Kidney capillary endothelial cell (primary cell): ENCODE measurements around the gene TTC28.
"Not testable (repeated sequence)": the region's sequence is repeated elsewhere in the genome, so short reads cannot be mapped to it uniquely, and the experiment has no call there.

ENCODE experiments used
- DNase-seq: peaks from one replicate; pipeline ENCODE4 v3.0.0-alpha.2; 2018; ENCODE audit warnings: low spot score

TTC28 gene

DNA sequence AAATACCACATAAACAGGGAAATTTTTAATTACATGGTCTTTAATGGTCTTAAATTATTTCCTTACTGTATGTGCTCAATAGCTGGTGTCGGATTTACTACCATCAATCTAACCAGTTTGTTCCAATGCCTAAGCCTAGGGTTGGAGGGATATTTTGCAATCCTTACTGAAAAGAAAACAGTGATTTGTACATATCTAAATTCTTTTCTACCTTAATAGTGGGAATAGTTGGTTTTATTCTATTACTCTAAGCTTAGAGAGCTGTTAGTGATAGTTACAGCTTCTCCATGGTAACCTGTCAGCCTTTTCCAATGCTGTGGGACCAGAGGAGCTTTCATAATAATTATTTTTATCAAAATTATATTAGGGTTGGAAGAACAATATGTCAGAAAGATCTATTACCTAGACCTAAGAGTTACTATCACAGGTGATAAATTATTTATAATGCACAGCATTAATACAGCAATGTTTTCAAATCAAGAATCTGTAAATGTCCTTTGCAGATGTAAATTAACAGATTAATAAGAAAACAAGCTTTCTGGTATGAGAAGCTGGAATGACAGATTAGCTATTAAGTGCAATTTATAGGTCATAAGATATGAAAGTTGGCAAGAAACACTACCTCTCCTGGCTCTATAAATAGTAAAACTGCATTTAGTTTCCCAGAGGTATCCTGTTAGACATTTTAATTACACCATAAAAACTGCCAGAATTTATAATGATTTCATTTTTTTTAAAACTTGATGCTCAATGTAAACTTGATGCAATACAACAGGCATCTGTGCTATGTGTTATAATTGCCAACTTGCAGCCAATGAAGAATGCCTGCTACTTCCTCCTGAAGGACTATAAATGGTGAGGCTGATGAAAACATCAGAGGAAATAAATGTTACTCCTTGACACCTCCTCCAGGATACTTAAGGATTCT is 498.6 kb downstream of the TTC28 start:
- DNase-seq, result no peak

DNA sequence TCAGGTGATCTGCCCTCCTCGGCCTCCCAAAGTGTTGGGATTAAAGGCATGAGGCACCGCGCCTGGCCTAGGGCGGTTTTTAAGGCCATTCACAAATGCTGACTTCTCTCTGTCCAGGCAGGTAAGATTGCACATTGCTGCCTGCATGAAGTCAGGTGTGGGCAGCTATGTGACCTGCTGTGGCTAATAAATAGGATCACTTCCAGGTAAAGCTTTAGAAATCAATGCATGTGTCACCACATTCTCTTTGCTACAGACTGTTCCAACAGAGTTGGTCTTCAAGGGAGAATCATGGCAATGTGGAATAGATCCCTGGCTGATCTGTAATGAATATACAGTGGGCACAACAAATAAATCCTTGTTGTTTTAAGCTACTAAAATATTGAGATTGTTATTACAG is 500.2 kb downstream of the TTC28 start:
- DNase-seq, result no peak

DNA sequence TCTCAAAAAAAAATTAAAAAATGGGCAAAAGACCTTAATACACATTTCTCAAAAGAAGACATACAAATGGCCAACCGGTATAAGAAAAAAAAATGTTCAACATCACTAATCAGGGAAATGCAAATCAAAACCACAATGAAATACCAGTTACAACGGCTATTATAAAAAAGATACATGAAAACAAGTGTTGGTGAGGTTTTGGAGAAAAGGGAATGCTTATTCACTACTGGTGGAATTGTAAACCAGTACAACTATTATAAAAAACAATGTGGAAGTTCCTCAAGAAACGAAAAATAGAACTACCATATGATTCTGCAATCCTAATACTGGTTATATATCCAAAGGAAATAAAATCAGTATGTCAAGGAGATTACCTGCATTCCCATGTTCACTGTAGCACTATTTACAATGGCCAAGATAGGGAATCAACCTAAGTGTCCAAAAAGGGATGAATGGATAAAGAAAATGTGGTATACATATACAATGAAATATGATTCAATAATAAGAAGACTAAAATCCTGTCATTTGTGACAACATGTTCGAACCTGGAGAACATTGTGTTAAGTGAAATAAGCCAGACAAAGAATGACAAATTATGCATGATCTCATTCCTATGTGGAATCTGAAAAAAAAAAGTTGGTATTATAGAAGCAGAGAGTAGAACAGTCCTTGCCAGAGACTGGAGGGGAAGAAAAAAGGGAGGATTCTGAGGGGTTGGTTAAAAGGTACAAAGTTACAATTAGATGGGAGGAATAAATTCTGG is 503.7 kb downstream of the TTC28 start:
- no peak for DNase-seq

DNA sequence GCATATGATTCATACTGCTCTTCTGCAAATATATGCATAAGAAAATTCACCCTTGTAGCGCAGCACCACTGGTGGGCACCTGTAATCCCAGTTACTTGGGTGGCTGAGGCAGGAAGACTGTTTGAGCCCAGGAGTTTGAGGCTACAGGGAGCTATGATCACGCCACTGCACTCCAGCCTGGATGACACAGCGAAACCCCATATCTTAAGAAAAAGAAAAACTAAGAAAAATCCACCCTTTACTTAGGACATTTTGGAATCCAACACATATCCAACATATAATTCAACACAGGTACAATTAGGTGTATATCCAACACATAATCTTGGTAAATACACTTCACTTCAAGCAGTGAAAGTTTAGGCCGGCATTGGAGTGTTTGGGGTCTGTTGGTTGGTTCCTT is 505.1 kb downstream of the TTC28 start:
- DNase-seq, result no peak

DNA sequence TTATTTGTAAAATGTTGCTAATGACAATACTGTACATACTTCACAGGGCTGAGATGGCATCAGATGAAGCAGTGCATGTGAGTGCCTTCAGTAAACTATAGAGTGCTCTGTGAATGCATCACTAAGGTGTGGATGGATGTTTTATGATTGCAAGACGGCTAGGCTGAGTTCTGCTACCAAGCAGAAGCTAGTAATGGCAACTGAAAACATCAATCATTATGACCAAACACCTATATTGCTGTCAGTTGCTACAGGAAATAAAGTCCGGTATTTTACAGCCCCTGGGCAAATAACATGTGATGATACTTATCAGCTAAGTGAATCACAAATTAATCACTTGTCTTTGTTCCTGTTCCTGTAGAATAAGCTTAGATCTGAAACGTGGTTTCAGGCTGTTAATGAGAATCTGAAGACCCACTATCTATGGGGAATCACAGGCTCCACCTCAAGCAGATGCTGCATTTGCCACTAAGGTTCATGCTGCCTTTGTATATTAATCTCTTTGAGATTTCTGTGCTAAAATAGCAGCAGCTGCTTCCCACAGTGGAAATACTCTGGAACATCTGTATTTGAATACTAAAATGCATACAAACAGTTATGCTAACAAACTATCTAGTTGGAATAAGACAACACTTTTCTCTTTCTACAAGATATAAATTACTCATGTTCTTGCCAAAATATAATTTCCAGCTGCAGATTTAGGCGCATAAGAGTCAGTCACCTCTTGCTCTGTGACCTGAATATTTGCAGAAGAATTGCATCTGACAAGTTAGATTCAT is 506.6 kb downstream of the TTC28 start:
- no peak for DNase-seq

DNA sequence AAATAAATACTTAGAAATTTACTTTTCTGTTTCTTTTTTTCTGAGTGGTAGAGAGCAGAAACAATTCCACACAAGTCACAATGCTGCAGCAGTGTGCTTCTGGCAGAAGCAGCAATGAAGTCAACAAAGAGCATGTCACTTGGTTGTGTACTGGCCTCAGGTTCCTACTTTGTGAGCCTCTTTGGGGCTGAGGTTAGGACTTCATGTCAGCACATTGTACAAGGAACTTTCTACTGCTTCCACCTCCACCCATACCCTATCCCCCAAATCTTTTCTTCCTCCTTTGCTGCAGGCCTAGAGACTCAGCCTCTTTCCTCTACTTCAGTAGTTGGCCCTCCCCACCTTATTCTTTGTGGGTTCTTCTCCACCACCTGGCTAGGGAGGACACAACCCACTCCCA is 507.9 kb downstream of the TTC28 start:
- no peak for DNase-seq

DNA sequence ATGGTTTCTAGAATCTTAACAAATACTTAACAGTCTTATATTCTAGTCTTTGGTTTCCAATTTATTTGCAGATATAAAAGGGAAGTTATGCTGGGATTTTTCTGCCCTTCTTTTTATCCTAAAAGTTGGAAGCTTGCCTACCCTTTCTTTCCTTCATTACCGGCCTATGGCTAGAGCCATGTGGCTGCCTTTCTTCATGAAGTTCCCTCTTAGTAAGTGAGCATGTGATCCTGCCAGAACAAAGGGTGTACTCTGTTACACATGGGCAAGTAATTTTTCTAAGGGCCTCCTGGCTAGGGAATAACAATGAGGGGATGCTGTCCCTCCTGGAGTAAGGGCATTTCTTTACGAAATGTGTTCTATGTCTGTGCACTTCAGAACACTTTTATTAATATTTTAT is 508.5 kb downstream of the TTC28 start:
- no peak for DNase-seq

DNA sequence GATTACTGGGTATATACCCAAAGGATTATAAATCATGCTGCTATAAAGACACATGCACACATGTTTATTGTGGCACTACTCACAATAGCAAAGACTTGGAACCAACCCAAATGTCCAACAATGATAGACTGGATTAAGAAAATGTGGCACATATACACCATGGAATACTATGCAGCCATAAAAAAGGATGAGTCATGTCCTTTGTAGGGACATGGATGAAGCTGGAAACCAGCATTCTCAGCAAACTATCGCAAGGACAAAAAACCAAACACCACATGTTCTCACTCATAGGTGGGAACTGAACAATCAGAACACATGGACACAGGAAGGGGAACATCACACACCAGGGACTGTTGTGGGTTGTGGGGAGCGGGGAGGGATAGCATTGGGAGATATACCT is 510.3 kb downstream of the TTC28 start:
- DNase-seq, result not testable (repeated sequence)

DNA sequence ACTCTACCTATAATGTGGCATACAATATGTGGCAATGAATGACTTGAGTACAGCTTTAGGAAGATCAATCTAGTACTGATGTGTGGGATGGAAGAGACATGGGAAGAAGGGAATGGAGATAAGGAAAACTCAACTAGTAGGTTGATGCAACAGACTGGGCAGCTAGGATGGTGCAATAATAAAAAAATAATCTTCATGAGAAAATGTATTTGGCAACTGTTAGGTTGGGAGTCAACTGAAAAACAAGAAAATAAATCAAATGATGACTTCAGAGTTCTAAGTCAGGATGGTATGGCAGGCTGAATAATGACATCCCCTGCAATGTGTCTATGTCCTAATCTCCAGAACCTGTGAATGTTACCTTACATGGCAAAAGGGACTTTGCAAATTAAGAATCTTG is 523.8 kb downstream of the TTC28 start:
- DNase-seq, result no peak

DNA sequence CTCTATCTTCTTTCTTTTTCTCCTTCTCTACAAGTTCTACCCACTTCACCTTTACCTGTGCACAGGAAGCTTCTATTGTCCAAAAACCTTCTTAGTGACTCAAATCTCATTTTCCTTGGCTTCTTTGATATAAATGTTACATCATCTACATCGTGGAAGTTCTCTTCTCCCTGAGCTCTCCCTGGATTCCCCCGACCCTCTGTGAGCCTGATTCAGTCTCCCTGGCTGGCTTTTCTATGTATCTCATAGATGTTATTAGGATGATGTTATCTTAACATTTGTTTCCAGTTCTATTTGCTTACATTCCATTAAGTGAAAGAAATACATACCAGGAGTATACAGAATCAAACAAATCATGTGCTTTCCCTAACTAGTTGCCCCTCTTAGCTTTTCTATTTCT is 524.8 kb downstream of the TTC28 start:
- no peak for DNase-seq

DNA sequence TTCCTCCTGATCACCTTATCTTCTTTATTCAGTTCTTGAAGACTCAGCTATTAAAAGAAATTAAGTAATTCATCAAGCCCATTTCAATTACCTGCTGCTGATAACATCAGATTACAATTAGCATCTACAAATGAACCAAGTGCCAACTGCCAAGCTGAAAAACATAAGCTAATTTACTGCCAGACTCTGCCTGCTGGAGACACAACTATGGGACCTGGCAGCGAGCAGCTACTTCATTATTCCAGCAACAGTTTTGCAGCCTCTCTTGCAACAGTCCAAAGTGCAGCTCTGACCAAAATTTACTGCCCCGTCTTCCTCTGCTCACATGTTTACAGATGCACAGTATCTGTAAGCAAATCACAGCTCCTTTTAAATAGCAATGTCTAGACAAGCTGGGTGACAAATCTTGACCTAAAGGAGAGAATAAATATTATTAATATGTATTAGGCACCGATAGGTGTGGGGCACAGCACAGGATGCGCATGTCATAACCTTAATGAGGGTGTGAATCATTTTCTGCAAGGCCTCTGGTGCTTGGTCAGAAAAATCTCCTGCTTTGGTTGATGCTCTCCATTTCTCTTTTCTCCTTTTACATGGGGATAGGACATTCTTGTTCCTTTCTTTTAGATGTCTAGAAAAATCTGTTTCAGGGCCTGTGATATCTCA is 528.4 kb downstream of the TTC28 start:
- no peak for DNase-seq

DNA sequence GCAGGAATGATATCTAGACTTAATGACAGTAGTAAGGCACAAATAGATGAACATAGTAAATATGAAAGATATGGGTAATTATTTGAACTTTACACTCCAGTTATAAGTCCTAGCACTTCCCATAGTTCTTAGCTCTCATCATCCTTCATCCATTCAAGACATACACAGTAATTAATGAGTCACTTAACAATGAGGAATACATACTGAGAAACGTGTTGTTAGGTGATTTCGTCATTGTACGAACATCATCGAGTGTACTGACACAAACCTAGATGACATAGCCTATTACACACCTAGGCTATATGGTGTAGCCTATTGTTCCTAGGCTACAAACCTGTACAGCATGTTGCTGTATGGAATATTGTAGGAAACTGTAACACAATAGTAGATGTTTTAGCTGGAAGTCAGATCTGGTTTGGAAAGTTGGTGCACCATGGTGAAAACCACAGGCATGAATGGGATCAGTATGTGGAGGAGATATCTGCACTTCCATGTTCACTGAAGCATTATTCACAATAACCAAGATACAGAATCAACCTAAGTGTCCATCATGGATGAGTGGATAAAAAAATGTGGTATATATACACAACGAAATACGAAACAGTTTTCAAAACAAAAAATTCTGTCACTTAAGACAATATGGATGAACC is 530.7 kb downstream of the TTC28 start:
- DNase-seq, result no peak

DNA sequence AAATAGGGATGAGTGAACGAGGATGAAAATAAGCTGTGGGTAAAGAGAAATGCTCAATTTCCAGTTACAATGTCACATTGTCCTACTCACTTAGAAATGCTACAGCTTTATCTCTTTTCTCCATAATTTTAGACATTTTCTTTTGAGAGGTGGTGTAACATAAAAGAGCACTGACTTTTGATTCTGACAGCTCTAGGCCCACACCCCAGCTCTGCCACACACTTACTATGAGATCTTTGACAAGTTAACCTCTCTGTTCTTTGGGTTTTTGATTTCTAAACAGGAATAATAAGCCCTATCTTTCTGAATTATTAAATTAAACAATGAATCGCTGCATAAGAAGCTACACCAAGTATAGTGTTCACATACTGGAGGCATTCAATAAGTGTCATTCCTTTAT is 532.2 kb downstream of the TTC28 start:
- no peak for DNase-seq

DNA sequence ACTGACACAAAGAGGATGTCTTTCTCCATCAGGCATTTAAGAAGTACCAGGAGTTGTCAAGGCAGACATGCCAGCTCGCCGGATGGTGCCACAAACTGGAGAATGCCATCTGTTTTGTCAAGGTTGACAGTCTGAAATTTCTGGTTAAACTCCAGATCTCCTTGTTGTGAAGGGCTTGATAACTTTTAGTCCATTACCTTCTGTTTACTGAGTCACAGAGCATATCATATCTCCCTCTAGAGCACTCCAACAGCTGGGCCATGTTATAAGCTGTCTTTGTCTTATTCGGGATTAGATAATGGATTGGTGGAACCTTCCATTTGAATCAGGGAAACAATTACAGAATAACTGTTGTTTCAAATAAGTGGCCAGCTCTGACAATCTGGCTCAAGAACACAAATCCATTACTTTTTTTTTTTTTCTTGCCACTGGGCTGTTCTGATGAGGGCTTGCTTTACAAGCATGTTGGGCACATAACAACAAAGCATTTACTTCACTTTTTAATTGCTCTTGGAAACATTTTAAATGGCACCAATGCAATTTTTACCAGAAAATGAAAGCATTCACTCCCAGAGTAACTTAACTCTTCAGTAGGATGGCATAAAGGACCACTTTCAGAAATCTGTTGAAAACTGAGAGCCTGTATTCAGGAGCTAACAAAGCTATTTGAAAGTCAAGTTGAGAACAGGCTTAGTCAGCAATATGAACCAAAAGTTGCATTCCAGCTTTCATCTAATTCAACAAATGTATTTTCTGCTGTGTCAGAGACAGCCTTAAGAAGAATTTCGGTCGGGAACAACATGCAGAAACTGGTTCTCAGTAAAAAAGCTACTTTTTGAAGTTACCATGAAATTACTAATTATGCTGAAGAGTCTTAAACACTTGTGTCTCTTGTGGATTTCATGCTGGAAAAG is 533.0 kb downstream of the TTC28 start:
- no peak for DNase-seq

DNA sequence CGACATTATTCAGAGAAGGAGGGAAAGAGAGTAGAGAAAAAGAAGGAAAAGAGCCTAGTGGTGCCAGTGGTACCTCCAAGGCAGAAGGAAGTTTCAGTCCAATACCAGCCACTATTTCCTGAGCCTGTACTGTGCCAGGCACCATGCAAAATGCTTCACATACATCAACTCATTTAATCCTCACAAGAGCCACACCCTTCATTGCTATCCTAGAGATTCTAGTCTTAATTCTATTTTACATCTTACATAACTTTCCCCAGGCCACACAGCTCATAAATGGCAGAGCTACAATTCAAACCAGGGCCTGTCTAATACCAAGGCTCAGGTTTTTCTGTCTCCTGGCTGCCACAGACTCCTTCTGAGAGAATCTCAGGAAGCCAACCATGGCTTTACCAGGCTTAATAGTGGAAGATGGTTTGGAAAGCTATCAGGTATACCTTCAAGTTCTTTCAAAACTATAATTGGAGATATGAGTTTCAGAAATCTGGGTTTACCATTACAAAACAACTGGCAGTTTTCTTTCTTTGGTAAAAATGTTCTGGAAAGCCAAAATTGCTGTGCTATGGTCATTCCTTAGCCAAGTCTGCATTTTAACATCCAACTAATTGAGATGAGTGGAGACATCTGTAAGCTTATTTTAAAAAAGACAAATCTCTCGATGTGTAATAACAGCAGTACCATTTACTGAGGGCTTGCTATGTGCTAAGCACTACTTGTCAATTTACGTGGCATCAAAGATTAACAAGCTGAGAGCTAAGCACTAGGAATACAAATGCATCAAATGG is 535.5 kb downstream of the TTC28 start:
- DNase-seq, result no peak

DNA sequence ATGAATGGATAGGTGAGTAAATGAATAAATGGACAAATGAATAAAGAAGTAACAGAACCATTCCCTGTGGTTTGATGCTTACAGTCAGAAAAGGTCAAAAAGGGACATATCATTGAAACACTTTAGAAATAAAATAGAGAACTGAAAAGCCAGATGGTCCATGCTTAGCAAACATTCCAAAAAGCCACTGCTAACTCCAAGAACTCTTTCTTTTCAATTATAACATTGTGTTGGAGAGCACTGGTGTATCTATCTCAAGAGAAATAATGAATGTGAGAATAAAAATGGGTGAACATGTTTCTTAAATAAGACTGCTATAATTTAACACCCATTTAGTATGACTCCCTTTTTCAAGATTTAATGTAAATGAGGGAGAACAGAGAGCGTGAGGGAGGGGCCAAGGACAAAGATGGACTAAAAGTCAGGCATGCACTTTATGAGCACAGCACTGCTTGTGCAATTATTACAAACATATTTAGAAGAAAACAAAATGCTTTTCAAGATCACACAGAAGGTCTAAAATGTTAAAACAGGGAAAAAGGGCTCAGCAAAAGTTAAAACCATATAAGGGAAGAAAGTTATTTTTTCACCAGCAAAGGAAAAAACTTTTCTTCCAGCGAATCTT is 536.3 kb downstream of the TTC28 start:
- DNase-seq, result no peak

DNA sequence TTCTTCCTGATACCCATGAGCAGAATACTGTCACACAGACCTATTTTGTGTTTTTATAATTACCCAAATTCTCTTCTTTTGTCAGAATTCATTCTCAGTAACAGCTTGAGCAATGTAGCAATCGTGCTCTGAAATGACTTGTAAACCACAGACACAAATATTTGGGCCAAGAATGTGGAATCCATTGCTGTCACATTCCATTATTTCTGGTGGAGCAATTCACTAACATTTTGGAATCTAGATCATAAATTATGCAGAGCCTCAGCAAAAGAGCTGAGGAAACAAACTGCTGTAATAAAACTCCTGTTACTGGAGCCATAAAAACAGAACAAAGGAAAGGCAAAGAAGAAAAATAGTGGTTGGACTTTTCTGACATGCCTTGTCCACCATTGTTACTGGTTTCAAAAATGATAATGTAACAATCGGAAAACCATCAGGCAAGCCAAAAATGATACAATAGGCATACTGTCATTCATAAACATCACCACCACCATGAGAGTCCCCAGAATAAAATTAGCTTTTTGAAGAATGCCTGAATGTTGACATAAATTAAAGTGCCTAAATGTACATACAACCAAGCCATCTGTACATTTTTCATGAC is 537.2 kb downstream of the TTC28 start:
- no peak for DNase-seq

DNA sequence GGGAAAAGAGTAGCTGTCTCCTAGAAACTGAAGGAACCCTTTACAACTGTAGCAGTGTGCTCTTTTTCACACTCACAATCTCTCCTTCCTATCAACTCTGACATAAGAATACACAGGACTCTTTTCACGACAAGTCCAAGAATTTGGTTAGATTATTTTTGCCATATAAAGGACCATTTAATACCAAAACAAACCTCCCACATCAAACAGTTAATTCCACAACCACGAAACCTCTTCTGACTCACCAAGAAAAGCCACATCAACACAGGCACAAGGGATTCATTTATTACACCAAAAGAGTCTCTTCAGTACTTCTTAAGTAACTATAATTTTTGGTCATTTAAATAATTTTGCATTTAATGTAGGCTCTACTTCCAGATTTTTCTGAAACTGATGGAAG is 538.0 kb downstream of the TTC28 start:
- DNase-seq, result no peak

DNA sequence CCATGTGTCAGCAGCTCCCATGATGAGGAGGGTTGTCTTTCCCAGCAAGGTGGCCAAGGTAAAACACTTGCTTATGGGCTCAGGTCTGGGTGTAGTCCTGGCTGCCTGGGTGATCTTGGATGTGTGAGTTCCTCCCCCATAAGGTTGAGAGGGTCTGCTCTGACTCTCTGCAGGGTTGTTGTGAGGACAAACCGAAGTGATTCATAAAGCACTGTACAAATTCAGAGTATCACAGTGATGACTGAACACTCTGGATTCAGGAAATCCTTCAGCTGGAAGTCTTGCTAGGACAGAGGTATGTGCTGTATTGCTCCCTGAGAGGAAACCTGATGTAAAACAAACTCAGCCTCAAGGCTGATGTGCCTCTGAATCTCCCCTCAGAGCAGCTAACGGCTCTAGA is 539.7 kb downstream of the TTC28 start:
- DNase-seq, result peak; percentile 50
